G401 (cell line): Measurements from ENCODE around the gene IRGC. TPM values are rescaled to one million over a fixed set of nuclear protein-coding genes. Genes with fewer than 3 reads are reported as not detected.
A peak's percentile ranks its signal among the peaks of the same experiment; 100 is the strongest.

Experiments used
- DNase-seq: peaks from one replicate; pipeline ENCODE4 v3.0.0-alpha.2; 2015; ENCODE audit warnings: low spot score
- in situ Hi-C: cut with HindIII; loops from 2 replicates; pipeline ENCODE4 v1.10.0; 2016; ENCODE audit warnings: low sequenced_read_pairs, mixed read lengths
- total RNA-seq: library from RNA; depleted of rRNA; stranded (reverse); fragments of >200 nt; shearing (Covaris generic); gene quantifications from 2 replicates; pipeline ENCODE4 v1.2.3, GENCODE V29; 2014

IRGC gene
- total RNA-seq, 1 experiment from 2014 or later = not detected

DNA sequence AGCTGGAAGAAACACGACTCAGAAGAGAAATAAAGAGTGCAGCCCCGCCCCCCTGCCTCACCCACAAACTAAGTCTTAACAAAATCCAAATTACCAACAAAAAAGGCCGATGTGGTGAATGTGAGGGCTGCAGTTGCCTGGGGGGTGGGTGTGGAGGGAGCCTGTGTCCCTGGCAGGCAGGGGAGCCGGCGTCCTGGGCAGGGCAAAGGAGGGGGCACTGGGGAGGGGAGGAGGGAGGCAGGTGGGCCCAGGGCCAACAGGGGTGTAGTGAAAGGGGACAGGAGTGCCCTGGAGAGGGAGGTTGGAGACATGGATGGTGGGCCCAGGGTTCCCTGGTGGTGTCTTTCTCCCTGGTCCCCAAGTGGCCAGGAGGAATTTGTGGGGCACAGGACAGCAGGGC, 4.0 kb downstream of the IRGC start:
- in situ Hi-C loops = no loop called here

GRCh38 chr19:43720936-43721335, 5.1 kb downstream of the IRGC start:
- DNase-seq = no peak
- in situ Hi-C loops = no loop called here

More for the DNA sequence above, 4.0 kb downstream of the IRGC start:
- no peak for DNase-seq

DNA sequence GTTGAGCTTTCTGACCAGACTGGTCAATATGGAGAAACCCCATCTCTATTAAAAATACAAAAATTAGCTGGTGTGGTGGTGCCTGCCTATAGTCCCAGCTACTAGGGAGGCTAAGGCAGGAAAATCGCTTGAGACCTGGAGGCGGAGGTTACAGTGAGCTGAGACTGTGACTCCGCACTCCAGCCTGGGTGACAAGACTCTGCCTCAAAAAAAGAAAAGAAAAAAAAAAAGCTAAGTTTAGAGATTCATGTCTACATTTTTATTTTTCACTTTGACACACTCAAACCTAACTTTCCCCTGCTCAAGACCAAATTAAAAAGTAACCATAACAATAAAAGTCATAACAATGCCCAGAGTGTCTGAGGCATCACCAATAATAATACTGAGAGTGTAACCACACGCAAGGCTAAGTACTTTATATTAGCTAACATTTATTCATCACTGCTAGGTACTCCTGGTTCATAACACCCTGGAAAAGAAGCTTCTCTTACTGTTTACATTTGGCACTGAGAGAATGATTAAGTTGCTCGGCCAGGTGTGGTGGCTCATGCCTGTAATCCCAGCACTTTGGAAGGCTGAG, 5.7 kb downstream of the IRGC start:
- no peak for DNase-seq
- in situ Hi-C loops = no loop called here

- DNase-seq = no peak
- in situ Hi-C loops = no loop called here
Observed at GRCh38 chr19:43723588-43723987, 7.7 kb downstream of the IRGC start.

DNA sequence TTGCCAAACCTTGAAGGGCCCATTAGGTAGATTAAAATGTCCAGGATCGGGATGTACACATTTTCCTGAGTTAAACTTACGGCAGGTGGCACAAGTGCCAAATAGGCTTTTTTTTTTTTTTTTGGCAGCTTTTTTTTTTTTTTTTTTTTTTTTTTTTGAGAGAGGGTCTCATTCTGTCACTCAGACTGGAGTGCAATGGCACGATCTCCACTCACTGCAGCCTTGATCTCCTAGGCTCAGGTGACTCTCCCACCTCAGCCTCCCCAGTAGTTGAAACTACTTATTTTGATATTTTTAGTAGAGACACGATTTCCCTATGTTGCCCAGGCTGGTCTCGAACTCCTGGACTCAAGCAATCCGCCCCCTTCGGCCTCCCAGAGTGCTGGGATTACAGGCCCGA, 9.0 kb downstream of the IRGC start:
- in situ Hi-C loops = no loop called here
- no peak for DNase-seq

DNA sequence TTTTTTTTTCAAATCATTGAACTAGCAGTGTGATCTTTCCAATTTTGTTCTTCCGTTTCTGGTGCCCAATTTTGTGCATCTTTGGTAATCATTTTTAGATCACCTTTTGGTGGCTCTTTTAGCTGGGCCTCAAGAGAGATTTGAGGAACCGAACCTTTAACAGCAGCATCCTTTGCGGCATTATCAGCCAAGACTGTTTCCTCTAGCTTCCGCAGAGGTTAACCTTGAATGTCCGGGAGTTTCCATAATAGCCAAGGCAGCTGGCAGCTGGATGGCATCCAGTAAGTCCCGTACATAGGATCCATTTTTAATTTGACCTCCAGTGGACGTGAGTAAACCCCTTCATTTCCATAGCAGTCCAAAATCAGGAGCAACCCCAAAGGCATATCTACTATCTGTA, 9.6 kb downstream of the IRGC start:
- in situ Hi-C loops = no loop called here
- DNase-seq = no peak

DNA sequence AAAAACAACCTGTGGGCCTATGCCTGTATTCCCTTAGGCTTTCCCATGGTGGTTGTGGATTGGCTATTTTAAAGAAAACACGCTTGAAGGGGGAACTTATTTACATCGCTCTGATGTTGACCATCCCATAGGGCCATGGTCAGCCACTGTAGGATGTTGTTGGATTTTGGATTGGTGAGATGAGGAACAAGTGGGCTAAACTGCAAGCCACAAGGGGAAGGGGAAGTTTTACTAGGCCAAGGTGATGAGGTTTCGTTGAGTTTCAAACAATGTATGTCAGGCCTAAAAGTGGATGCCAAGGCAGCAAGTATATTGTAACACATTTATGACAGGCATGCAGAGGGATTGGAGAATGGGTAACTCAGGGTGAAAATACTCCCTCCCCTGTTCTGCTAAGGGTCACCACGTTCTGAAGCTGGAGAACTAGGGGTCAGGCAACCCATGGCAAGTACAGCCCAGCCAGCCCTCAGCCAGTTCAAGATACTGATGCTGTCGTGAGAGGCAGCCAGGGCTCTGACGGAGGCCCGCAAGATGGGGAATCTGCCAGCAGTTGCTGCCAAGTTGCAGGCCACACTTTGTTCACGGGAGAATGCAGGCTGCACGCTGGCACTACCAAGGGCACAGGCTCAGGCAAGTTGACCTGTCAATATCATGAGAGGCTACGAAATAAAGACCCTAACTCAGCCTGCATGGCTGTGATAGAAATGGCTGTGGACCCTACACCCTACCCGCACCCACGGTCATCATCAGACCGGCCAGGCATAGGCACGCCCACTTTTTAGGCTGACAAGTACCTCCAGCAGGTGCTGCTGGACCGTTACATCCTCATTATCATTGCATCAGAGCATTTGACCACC, 11.1 kb downstream of the IRGC start:
- DNase-seq = peak; percentile 65
- in situ Hi-C loops = no loop called here

DNA sequence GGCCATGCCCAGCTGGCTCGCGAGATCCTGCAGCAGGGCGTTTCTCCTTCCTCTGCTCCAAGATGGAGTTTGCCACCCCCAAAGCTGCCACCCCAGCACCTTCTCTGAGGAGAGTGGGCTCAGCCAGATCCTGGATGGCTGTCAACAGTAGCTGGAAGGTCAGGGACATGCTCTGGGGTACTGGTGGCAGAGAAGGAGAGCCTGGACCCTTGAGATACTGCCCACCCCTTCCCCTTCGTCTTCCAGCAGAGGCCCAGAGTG, 11.6 kb downstream of the IRGC start:
- in situ Hi-C loops = no loop called here
- DNase-seq = no peak

- in situ Hi-C loops = no loop called here
- DNase-seq = no peak
Observed at GRCh38 chr19:43729919-43730318, 14.0 kb downstream of the IRGC start.

DNA sequence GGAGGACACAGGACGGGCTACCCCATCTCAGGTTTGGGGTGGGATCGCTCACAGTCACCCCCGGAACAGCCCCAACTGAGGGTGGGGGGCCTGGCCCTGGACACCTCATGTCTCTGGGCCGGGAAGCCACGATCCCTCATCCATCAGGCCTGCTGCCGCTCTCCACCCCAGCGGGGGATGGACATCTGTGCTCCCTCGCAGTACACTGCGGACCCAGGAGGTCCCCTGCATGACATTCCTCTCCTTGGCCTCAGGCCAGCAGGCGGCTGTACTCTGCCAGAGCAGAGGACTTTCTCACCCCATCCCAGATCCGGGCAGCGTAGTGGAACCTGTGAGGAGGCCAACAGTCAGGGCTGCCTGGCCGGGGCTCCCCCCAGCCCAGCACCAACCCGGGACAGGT, 15.5 kb downstream of the IRGC start:
- in situ Hi-C loops = no loop called here
- no peak for DNase-seq

DNA sequence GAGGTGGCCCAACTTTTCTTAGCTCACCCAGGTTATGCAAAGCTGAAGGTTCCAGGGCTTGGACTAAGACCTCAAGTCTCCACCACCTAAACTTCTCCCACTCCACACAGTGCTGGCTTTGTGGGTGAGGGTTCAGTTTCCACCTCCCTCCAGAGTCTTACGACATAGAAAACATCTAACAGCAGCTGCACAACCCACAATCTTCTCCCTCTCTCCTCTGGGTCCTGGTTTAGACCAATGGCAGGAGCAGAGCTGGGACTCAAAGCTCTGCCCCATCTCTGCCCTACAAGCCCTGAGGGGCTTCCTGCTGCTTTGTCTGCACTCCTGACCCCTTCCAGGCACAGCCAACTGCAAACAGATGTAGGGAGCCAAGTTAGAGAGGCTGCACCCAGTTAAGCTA, 16.0 kb downstream of the IRGC start:
- in situ Hi-C loops = no loop called here
- DNase-seq = no peak

DNA sequence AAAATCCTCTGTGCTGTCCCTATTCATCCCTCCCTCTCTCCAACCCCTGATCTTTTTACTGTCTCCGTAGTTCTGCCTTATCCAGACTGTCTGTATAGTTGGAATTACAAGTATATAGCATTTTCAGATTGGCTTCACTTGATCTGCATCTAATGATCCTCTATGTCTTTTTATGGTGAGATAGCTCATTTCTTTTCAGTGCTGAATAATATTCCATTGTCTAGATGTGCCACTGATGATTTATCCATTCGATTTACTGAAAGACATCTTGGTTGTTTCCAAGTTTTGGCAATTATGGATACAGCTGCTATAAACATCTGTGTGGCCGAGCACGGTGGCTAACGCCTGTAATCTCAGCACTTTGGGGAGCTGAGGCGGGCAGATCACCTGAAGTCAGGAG, 19.1 kb downstream of the IRGC start:
- DNase-seq = no peak
- in situ Hi-C loops = no loop called here

GRCh38 chr19:43735957-43736356, 20.1 kb downstream of the IRGC start:
- in situ Hi-C loops = no loop called here

DNA sequence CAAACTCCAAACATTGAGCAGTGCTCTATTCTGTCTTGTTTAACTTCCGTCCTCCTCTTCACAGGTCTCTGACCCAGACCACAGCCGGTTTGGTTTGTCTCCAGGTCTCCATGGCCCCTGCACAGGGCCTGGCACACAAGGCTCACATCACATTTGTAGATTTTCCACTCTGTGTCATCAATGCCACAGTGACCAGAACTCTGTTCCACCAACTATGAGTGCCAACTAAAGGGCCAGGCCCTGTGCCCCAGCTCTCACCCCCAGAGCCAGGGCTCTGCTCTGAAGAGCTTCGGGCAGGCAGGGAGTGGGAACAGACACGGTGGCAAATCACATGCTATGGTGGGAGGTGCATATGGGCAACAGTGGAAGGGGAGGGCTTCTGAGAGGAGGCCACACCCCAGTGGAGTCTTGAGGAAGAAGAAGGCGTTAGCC, 22.9 kb downstream of the IRGC start:
- DNase-seq = no peak
- in situ Hi-C loops = no loop called here

More at GRCh38 chr19:43735957-43736356, 20.1 kb downstream of the IRGC start:
- no peak for DNase-seq

- no peak for DNase-seq
- in situ Hi-C loops = no loop called here
Observed at GRCh38 chr19:43739439-43740235, 23.8 kb downstream of the IRGC start.

GRCh38 chr19:43741075-43741825, 25.4 kb downstream of the IRGC start:
- DNase-seq = no peak
- in situ Hi-C loops = no loop called here

DNA sequence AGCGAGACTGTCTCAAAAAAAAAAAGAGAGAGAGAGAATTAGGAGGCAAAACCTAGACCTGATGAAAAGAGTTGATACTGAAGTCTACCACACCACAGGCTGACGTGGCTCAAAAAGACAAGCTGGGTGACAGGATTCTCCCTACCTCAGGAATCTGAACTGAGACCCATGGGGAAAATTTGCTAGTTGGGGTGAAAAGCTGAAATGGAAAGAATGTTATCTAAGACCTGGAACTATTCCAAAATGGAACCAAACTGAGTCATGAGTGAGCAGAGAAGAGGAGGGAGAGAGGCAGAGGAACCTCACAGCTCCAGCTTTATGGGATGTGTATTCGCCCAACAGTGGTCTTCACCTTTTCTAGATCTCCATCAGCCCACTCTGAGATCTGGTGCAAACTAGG, 27.2 kb downstream of the IRGC start:
- in situ Hi-C loops = no loop called here
- no peak for DNase-seq

DNA sequence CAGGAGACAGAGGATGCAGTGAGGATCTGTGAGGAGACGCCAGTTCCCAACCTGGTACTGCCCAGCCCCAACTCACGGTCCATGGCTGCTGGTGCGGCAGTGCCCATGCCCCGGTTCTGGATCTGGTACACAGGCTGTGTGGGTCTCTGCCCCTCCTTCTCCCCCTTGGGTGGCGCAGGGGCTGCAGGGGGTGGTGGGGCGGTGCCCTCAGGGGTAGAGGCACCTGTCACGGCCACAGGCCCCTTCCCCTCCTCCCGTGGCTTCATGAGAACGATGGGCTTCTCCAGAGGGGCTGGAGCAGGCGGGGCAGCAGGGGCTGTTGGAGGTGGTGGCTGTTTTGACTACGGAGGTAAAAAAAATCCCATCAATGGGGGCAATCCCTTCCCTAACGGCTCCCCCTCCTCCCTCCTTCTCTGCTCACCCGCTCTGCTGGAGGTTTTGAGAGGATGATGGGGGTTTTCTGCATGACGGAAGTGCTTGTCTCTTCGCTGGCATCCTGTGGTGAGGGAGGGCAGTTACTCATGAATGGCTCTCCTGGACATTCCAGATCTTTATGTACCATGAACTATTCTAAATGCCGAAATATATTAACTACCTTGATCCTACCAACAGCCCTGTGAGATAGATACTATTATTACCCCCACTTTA, 31.8 kb downstream of the IRGC start:
- no peak for DNase-seq
- in situ Hi-C loops = no loop called here

DNA sequence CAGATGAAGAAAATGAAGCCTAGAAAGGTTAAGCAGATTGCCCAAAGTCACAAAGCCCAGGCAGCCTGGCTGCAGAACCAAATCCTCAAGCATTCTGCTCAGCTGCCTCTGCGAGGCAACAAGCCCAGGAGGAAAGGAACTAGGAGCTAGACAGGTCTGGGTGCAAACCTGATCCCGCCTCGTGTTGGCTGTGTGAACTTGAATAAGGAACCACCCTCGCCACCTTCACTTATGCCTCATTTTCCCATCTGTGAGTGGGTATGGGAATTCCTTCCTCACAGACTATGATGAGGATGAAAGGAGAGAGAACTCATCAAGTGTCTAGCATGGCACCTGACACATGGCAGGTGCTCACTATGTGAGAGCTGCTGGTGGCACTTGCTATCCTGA, 32.3 kb downstream of the IRGC start:
- DNase-seq = no peak
- in situ Hi-C loops = no loop called here
